Stimulated activated CD8-positive, alpha-beta memory T cell treated with anti-CD3 and anti-CD28 coated beads, Interleukin-7, amount 100 ng/mL, for 24 hours (primary cell): ENCODE results near the gene SLC22A17.
"Not testable (repeated sequence)": the region's sequence is repeated elsewhere in the genome, so short reads cannot be mapped to it uniquely, and the experiment has no call there.

Source experiments
- DNase-seq: peaks from one replicate; pipeline ENCODE4 v3.0.0-alpha.2; 2020; ENCODE audit warnings: low read depth

The SLC22A17 gene

DNA sequence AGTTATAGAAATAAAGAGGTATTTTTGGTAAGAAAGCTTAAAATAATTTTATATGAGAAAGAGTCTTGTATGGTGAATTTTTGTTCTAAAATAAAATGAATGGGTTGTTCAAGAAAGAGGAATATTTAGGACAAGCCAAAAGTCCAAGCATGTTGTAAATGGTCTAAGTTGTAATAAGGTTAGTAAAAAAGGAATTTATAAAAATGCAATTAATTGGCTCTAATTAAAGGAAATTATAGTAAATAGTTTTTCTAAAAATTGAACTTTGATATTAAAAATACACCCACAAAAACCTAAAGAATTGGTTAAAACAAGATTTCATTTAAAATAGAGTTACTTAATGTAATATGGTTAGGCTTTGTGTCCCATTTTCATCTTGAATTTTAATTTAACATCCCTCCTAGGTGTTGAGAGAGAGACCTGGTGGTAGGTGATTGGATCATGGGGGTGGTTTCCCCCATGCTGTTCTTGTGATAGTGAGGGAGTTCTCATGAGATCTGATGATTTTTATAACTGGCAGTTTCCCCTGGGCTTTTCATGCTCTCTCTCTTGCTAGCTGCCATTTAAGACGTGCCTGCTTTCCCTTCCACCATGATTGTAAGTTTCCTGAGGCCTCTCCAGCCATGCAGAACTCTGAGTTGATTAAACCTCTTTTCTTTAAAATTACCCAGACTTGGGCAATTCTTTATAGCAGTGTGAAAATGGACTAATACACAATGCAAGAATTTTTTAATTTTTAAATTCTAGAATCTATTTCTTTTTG, 13.0 kb downstream of the SLC22A17 start:
- no peak for DNase-seq

- DNase-seq, result no peak
Measured at GRCh38 chr14:23335623-23336022, 17.1 kb downstream of the SLC22A17 start.

GRCh38 chr14:23327947-23328744, 24.5 kb downstream of the SLC22A17 start:
- DNase-seq, result peak; percentile 45

- no peak for DNase-seq
Measured at GRCh38 chr14:23326491-23327332, 26.0 kb downstream of the SLC22A17 start.

- DNase-seq, result not testable (repeated sequence)
Measured at GRCh38 chr14:23325746-23326145, 26.9 kb downstream of the SLC22A17 start.

DNA sequence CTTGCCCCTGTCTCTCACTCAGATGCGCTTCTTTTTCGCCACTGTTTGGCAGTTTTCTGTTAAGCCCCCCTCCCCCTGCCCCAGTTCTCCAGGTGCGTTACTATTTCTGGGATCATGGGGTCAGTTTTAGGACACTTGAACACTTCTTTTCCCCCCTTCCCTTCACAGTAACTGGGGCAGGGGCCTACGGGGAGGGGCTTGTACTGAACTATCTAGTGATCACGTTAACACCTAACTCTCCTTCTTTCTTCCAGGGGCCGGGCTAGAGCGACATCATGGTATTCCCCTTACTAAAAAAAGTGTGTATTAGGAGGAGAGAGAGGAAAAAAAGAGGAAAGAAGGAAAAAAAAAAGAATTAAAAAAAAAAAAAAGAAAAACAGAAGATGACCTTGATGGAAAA, 27.7 kb downstream of the SLC22A17 start:
- no peak for DNase-seq

DNA sequence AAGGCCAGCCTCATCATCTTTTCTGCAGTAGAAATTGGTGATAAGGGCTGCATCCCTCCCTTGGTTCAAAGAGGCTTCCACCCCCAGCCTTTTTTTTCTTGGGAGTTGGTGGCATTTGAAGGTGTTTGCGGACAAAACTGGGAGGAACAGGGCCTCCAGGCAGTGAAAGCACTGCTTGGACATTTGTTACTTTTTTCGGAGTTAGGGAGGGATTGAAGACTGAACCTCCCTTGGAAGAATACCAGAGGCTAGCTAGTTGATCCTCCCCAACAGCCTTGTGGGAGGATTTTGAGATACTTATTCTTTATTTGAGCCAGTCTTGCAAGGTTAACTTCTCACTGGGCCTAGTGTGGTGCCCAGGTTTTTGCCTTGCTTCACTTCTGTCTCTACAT, 28.2 kb downstream of the SLC22A17 start:
- DNase-seq, result no peak

DNA sequence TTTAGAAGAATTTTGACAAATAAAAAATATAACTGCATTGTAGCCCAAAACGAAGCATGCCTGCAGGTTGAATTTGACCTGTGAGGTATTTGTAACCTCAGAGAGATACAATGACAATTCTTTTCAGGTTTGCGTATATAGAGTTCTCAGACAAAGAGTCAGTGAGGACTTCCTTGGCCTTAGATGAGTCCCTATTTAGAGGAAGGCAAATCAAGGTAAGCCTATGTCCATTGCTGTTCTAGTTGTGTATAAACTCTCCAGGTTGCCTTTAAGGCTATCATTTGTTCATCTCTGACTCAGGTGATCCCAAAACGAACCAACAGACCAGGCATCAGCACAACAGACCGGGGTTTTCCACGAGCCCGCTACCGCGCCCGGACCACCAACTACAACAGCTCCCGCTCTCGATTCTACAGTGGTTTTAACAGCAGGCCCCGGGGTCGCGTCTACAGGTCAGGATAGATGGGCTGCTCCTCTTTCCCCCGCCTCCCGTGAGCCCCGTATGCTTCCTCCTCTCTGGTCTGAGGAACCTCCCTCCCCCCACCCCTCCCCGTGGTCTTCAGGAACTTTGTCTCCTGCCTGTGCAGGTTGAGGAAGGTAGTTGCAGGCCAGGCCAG, 28.7 kb downstream of the SLC22A17 start:
- DNase-seq, result no peak

DNA sequence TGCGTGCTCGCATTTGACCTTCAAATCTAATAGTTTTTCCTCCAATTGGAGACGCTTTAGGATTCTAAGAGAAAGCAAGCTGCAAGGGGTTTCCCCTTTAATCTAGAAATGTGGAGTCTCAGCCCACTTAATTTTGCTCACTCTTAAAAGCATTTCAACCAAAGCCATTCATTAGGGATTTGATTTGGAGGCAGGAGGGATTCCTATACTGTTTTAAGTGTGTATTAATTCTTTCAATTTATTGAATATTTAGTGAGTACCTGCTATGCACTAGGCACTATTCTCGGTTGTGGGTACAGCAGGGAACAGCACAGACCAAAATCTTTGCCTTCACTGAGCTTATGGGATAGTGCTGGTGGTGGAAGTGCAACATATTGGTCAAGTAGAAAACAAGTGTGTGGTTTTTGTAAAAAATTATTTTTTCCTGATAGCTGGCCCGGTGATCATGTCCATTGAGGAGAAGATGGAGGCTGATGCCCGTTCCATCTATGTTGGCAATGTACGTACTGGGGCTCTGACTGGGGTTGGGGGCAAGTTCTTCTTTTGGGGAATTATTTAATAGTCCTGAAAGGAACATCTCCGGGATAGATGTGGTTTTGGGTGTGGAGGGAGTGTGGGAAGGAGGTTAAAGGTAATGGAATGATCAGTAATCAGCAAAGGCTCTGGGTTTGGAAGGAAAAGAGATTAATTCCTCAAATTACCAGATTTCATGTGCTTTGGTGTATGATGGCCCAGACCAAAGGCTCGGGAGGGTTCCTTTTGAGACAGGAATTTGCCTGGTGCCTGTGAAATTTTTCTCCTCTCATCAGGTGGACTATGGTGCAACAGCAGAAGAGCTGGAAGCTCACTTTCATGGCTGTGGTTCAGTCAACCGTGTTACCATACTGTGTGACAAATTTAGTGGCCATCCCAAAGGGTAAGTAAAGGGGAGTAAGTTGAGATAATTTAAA, 29.8 kb downstream of the SLC22A17 start:
- no peak for DNase-seq

DNA sequence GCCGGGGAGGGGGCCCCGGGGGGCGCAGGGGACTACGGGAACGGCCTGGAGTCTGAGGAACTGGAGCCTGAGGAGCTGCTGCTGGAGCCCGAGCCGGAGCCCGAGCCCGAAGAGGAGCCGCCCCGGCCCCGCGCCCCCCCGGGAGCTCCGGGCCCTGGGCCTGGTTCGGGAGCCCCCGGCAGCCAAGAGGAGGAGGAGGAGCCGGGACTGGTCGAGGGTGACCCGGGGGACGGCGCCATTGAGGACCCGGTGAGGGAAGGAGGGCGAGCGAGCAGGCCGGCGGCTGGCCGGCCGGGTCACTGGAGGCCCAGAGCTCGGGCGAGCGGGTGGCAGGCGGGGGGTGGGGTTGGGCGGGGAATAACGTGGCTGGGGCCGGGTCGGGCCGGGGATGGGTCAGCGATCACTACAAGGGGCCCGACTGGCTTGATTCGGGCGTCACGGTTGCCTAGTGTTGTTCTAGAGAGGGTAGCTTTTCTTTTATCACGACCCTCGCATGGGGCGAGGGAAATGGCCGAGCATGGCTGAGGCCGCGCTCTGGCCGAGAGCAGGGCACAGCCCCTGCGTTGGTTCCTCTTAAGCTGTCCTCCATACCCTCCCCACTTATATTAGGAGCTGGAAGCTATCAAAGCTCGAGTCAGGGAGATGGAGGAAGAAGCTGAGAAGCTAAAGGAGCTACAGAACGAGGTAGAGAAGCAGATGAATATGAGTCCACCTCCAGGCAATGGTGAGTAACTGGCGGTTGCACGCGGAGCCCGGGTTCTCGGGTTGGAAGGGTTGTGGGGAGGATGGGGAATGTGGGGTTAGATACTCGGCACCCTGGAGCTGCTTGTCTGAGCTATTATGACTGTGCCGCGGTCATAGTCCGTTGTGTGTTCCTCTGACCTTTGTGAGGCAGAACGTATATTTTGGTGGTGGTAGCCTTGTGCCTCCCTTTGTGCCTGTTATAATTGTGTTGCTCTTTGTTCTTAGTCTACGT, 30.8 kb downstream of the SLC22A17 start:
- DNase-seq, result no peak

DNA sequence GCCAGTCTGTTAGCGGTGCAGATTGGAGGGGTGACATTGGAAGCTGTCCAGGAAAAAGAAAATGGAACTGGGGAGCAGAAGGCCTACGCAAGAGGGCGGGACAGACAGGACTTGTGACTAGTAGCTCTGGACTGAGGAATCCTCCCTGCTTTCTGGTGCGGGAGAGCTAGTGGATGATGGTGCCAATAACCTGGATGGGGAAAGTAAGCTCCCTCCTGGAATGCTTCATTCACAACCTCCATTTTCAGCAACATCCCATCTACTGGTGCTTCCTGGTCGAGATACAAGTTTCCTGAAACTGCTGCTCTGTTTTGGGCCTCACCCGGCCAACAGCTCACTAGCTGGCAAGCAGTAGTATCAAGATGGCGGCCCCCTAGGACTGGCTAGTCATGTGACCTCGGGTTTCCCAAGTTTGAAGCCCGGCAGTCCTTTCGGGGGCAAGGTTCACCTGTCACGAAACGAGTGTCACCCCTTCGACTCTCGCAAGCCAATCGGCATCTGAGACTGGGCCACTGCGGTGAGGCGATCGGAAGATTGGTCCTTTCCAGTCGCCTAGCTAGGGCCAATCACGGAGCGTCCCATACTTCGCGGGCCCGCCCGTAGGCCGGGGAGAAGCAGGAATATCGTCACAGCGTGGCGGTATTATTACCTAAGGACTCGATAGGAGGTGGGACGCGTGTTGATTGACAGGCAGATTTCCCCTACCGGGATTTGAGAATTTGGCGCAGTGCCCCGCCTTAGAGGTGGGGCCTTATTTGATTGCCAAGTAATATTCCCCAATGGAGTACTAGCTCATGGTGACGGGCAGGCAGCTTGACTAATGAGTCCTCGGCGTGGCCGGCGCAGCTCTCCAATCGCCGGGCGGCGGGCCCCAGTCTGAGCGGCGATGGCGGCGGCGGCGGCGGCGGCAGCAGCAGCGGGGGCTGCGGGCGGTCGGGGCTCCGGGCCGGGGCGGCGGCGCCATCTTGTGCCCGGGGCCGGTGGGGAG, 31.8 kb downstream of the SLC22A17 start, which contains the start of gene PABPN1:
Gene PABPN1, plus strand, starts transcription at position 874 of the 988 bp plus-strand sequence. Its CDS starts 13 bp downstream, at position 887.
- peak; percentile 91 for DNase-seq

DNA sequence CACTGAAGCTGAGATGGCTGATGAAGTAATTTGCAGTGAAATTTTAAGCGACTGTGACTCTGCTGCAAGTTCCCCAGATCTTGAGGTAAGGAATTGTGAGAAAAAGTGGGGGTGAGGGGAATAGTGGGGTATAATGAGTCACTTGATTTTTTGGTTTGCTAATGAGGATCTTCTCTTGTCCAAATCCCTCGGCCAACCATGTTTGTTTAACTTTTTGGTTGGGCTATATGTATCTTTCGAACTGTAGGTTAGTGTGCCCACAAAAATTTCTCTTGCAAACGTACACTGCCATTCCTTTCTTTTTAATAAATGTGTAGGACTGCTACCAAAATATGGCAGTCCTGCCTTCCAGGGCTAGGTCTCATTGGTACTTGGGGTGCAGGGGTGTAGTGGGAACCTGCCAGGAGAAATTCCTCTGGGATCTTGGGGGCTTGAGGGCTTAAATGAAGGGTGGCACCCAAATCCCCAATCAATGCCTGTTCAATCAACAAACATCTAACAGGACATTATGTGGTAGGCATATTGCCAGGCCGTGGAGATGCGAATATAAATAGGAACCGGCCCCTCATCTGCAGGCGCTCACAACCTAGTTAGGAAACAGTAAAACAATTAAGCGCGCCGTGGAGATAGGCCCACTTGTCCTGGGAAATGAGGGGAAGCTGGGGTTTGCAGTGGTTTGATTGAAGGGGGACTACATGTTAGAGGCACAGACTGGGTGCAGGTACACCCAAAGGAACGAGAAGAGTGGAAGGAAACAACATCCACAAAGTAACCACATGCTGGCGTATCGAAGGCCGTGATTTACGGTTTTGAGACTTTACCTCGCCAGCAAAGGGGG, 32.7 kb downstream of the SLC22A17 start:
- no peak for DNase-seq

DNA sequence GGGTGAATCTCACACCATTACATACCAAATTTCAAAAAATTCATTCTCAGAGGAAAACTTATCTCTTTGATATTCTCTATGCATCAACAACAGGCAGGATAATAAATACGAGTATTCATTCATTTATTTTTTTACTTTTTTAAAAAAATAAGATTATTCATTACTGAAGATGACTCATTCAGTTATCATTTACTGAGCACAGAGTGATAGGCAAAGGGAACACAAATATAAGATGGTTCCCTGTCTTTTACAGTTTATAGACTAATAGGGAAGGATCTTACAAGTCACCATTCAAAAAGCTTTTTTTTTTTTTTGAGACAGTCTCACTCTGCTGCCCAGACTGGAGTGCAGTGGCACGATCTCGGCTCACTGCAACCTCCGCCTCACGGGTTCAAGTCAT, 36.4 kb downstream of the SLC22A17 start:
- no peak for DNase-seq

DNA sequence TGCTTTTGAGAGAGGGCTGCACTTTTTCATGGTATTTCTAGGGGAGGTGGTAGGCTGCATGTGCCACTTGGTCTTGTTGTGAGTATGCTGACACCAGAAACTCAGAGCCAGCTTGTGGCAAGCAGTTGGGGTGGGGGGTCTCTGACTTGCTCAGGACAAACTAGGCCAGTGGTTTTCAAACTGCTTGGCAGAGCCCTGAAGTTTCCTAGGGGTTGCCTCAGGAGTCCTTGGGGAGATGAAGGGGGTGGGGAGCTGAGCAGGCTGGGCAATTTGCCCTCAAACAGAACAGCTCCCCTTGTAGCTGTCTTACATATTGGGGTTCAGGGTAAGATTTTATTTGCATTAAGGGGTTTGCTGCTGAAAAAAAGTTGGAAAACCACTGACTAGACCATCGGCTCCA, 42.1 kb downstream of the SLC22A17 start:
- DNase-seq, result no peak

DNA sequence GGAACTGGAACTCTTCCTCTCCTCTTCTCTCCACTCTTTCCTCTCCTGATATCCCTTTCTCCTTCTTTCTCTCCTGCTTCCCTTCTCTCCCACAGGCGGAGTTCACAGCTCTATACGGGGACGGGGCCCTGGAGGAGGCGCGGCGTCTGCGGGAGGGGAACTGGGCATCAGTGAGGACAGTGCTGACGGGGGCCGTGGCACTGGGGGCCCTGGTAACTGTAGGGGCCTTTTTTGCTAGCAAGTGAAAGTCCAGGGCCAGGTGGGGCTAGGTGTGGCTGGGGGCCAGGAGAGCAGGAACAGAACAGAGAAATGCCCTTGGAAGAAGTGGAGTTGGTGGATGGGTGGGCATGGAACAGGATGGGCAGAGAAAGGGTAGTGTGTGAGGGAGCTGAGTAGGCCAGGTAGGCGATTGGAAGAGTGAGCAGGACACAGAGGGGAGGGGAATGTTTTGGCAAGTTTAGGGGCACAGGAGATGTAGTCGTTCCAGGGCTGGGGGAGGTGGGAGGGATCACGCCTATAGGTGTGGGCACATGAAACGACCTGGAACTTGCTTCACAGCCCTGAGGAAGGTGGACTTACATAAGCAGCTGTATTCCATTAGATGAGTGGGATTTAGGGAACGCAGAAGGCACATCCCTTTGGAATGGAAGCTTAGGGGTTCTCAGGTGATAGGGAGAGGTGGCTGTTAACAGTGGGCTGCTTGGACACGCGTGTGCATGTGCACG, 43.8 kb downstream of the SLC22A17 start:
- no peak for DNase-seq
